ENCODE measurements around the gene SYT15. TPM values are rescaled to one million over a fixed set of nuclear protein-coding genes. Genes with fewer than 3 reads are reported as not detected.
"Not testable (repeated sequence)": the region's sequence is repeated elsewhere in the genome, so short reads cannot be mapped to it uniquely, and the experiment has no call there.

The SYT15 gene
- total RNA-seq, 1 donor from 2014 or later = 5.4 TPM

DNA sequence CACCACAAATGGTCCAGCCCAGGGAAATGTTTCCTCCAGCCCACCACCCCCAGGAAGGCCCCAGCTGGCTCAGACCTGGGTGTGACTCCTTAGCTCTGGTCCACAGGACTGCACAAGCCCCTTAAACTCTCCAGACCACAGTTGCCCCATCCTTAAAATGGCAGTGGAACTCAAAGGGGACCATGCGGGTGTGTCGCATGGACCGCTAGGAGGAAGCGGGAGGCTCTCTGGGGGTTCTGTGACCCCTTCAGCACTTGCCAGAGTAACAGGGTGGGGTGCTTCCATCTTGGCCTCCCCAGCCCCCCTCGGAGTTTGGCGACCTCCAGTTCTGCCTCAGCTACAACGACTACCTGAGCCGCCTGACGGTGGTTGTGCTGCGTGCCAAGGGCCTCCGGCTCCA lies 5.3 kb downstream of the SYT15 start:
- intact Hi-C loops (cut with DNase I); H3K4me3 ChIP-seq; H3K27ac ChIP-seq; H3K27me3 ChIP-seq; H3K9me3 ChIP-seq; H3K4me1 ChIP-seq; H3K36me3 ChIP-seq: not testable (repeated sequence)
- DNase-seq (ENCODE audit: extremely low spot score in 2 of 2) = peak in 1 of 2 donors; percentile 62

DNA sequence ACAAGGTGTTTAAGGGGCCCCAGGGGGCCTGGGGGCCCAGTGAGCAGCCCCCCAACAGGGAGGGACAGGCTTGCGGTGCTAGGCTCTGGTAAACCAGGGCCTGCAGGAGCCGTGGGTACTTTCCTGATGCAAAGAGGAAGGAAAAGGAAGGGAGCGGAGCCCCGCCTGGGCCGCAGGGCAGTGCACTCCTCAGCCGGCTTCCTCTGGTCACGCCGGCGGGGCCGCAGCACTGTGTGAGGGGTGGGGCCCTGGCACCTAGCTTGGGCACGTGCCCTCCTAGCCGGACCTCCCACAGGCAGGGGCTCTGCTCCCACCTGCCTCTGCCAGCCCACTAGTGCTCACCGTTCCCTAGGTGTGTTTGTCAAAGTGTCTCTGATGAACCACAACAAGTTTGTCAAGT lies 6.3 kb downstream of the SYT15 start:
- intact Hi-C loops (cut with DNase I); H3K27me3 ChIP-seq; H3K36me3 ChIP-seq; H3K4me1 ChIP-seq; H3K4me3 ChIP-seq; DNase-seq (ENCODE audit: extremely low spot score in 2 of 2); H3K9me3 ChIP-seq; H3K27ac ChIP-seq: not testable (repeated sequence)

DNA sequence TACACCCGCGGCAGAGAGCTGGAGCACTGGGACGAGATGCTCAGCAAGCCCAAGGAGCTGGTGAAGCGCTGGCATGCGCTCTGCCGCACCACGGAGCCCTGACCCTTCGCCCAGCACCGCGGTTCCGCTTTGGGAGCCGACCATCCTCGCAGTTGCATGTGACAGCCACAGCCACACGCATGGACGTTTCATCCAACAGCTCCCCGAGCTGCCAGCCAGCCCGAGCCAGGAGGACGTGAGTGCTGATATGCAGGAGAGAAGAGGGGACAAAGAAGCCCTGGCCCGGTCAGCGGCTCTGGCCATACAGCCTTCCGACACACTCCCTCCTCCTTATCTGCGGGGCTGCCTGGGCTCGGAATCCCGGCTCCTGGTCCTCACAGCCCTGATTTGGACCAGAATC lies 8.6 kb downstream of the SYT15 start:
- H3K4me1 ChIP-seq; DNase-seq (ENCODE audit: extremely low spot score in 2 of 2); H3K4me3 ChIP-seq; H3K27ac ChIP-seq; H3K36me3 ChIP-seq; H3K9me3 ChIP-seq; intact Hi-C loops (cut with DNase I); H3K27me3 ChIP-seq: not testable (repeated sequence)

DNA sequence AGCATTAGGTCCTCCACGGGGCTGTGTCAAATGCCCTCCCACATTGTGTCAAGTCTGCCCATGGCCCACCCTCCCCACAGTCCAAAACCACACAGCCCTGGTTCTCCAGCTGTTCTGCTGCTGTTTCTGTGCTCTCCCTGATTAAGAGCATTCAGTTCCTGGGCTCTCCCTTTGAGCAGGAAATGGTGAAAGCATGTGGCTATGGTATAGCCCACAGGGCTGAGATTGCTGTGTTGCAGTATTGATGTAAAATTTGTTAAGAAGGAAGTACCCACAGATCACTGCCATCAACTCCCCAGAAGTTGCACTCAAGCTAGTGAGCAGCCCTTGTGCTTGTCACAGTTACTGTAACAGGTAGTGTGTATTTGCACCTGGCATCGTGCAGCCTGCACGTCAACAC lies 9.3 kb downstream of the SYT15 start:
- not testable (repeated sequence) for H3K9me3 ChIP-seq, H3K4me1 ChIP-seq

DNA sequence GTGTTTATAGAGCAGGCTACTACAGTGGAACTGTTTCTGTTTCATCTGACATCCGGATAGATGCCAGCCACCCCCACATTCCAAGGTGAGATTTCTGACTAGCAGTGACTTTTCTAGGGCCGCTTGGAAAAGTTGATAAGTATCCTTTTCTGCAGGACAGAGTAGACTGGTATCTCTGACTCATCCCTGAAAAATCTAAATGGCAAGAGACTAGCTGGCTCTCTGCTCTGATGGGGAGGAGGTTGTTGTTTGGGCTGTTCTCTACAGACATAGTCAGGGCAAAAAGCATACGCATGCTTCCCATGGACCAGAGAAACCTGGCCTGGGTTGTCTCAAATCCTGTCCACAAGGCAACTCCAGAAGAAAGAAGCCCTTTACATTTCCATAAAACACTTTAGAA lies 10.7 kb downstream of the SYT15 start:
- H3K9me3 ChIP-seq; H3K27me3 ChIP-seq; H3K4me1 ChIP-seq; H3K27ac ChIP-seq; H3K4me3 ChIP-seq; H3K36me3 ChIP-seq; DNase-seq (ENCODE audit: extremely low spot score in 2 of 2); intact Hi-C loops (cut with DNase I): not testable (repeated sequence)

More for the DNA sequence above, 9.3 kb downstream of the SYT15 start:
- intact Hi-C loops (cut with DNase I); H3K27ac ChIP-seq; DNase-seq (ENCODE audit: extremely low spot score in 2 of 2); H3K4me3 ChIP-seq; H3K27me3 ChIP-seq; H3K36me3 ChIP-seq: not testable (repeated sequence)

DNA sequence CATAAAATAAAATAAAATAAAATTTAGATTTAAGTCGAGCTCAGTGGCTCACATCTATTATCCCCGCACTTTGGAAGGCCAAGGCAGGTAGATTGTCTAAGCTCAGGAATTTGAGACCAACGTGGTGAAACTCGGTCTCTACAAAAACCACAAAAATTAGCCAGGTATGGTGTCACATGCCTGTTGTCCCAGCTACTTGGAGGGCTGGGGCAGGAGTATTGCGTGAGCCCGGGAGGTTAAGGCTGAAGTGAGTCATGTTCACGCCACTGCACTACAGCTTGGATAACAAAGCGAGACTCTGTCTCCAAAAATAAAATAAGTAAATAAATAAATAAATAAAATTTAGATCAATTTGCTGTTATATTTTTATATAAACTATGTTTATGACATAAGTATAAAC lies 12.1 kb downstream of the SYT15 start:
- H3K4me1 ChIP-seq; H3K36me3 ChIP-seq; H3K4me3 ChIP-seq; H3K27me3 ChIP-seq; intact Hi-C loops (cut with DNase I); H3K9me3 ChIP-seq; DNase-seq (ENCODE audit: extremely low spot score in 2 of 2); H3K27ac ChIP-seq: not testable (repeated sequence)

DNA sequence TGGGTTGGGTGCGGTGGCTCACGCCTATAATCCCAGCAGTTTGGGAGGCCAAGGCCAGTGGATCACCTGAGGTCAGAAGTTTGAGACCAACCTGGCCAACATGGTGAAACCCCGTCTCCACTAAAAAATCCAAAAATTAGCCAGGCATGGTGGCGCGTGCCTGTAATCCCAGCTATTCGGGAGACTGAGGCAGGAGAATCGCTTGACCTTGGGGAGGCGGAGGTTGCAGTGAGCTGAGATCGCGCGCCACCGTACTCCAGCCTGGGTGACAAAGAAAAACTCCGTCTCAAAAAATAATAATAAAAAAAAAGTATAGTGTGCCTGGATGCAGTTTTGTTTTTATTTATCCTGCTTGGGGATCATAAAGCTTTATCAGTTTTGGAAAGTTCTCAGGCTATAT lies 14.4 kb downstream of the SYT15 start:
- H3K9me3 ChIP-seq; H3K27me3 ChIP-seq; H3K27ac ChIP-seq; intact Hi-C loops (cut with DNase I); DNase-seq (ENCODE audit: extremely low spot score in 2 of 2); H3K36me3 ChIP-seq; H3K4me3 ChIP-seq; H3K4me1 ChIP-seq: not testable (repeated sequence)

DNA sequence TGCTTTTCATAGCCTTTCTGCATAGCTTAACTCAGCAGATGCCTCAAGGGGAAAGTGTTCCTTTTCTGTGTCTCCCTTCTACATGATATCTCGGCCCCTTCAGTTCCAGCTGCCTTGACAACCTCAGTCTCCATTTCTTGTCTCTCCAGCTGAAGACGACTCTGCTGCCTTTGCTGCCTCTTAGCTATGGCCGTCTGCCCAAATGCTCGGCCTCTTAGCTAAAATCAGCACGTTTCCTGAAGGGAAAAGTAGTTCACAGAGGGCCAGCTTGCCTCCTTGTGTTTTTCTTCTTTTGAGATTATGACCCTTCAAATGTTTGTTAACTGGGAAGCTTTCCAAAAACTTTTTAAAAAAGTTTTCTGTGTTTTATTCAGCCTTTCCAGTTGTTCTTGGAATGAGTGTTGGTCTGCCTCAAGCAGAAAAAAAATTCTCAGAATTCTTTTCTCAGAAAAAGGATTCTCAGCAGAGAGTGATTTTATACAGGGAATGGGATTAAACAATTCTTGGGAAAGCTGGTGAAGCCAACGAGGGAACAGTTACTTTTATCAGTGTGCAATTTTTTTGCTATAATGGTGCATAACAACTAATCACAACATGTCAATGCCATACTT lies 15.6 kb downstream of the SYT15 start:
- H3K36me3 ChIP-seq; H3K4me1 ChIP-seq; H3K27me3 ChIP-seq; H3K9me3 ChIP-seq; DNase-seq (ENCODE audit: extremely low spot score in 2 of 2); H3K27ac ChIP-seq; H3K4me3 ChIP-seq; intact Hi-C loops (cut with DNase I): not testable (repeated sequence)

DNA sequence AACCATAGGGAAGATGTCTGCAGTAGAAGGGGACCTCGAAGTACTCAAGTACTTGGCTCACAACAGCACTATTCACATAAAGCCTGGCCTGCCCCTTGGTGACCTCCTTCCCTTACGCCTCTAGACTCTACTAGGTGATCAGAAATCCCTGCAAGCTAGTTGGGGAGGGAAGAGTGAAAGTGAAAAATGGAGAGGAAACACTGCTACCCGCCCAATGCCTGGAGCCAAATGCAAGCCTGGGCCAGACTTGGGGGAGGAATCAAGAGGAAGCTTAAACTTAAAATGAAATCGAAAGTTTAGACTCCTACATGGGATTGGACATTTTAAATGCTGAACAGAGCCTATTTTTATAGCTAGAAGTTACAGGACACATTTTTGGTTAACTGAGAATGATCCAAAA lies 17.6 kb downstream of the SYT15 start:
- H3K9me3 ChIP-seq; H3K4me1 ChIP-seq; DNase-seq (ENCODE audit: extremely low spot score in 2 of 2); H3K4me3 ChIP-seq; intact Hi-C loops (cut with DNase I); H3K36me3 ChIP-seq; H3K27me3 ChIP-seq; H3K27ac ChIP-seq: not testable (repeated sequence)

DNA sequence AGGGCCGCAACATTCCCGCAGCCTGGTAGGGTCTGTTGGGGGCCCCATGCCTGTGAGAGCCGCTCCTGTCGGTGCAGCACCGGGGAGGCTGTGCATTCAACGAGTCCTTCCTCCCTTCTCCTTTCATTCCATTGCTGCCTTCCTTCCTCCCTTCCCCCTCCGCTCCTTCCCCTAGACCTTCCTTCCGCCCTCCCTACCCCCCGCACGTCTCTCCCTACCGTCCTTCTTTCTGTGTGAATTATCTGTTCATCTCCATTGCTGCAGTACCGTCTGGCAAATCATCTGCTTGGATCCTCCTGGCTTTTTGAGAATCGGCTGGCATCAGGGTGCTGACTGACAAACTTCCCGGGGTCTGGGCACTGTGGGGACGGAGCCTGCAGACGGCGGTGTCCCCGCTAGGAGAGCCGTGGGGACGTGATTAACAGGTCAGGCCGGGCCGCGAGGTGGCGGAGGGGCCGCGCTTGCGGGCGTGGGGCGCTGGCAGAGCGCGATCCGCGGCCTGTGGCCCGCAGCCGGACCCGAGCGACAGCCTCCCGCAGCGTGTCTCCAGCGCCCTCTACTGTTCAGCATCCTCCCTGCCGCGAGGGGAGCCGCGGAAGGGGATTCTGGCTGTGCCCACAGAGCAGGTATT lies 18.8 kb downstream of the SYT15 start:
- H3K4me3 ChIP-seq = peak overlapping the region; percentile 41 to 42
- H3K36me3 ChIP-seq; H3K4me1 ChIP-seq; H3K27me3 ChIP-seq; DNase-seq (ENCODE audit: extremely low spot score in 2 of 2); intact Hi-C loops (cut with DNase I); H3K9me3 ChIP-seq; H3K27ac ChIP-seq: not testable (repeated sequence)

DNA sequence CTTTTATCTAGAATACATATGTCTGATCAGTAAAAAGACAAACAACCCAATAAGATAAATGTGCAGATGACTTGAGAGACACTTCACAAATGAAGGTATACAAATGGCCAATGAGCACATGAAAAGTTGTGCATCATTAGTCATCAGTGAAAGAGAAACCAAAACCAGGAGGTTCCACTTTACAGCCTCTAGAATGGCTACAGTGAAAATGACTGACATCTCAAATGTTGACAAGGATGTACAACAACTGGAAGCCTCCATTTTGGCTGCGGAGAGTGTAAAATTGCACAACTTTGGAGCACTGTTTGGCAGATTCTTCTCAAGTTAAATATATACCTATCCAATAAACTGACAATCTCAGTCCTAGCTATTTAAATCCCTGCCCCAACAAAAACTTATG lies 21.6 kb downstream of the SYT15 start:
- intact Hi-C loops (cut with DNase I); H3K9me3 ChIP-seq; H3K4me3 ChIP-seq: not testable (repeated sequence)

DNA sequence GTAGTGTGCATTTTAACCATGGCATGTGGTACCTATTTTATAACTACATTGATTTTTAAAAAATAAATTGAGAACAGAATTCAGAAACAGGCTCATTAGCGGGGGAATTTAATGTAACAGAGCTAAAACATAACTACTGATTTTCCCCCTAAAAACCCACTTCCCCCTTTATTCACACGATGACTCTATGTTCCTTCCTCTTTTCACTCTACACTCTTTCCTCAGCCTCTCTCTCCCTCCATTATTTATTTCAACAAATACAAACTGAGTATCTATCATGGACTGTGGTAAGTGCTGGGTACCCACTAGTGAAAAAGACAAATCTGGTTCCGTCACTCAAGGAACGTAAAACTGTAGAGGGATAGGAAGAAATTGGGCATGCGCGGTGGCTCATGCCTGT lies 36.6 kb downstream of the SYT15 start:
- H3K36me3 ChIP-seq; H3K4me3 ChIP-seq; H3K27me3 ChIP-seq; DNase-seq (ENCODE audit: extremely low spot score in 2 of 2); intact Hi-C loops (cut with DNase I); H3K27ac ChIP-seq; H3K4me1 ChIP-seq; H3K9me3 ChIP-seq: not testable (repeated sequence)

More for the DNA sequence above, 21.6 kb downstream of the SYT15 start:
- H3K4me1 ChIP-seq; H3K36me3 ChIP-seq; H3K27ac ChIP-seq; H3K27me3 ChIP-seq; DNase-seq (ENCODE audit: extremely low spot score in 2 of 2): not testable (repeated sequence)

DNA sequence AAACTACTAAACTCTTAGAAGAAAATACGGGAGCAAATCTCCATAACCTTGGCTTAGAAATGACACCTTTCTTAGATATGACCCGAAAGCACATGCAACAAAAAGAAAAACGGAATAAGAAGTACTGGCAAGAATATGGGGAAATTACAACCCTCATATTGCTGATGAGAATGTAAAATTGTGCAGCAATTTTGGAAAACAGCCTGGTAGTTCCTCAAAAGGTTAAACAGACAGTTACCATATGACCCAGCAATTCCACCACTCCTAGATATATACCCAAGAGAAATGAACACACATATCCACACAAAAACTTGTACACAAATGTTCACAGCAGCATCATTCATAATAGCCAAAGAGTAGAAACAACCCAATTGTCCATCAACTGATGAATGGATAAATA lies 37.3 kb downstream of the SYT15 start:
- intact Hi-C loops (cut with DNase I); DNase-seq (ENCODE audit: extremely low spot score in 2 of 2); H3K27ac ChIP-seq; H3K4me3 ChIP-seq; H3K9me3 ChIP-seq; H3K4me1 ChIP-seq; H3K36me3 ChIP-seq; H3K27me3 ChIP-seq: not testable (repeated sequence)

DNA sequence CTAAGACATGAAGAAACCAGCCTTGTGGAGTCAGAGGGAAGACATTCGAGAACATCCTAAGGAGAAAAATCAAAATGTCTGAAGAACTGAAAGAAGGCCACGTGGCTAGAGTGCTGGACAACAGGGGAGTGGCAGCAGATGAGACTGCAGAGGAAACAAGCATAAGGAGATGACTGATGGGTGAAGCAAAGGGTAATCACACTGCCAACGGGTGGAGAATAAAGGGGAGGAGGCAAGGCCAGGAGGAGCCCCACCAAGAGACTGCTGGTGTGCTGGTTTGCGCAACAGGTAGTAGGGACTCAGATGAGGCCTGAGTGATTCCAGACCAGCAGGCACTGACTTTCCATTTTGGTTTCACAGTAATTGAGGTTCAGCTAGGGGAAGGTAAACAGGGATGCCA lies 38.2 kb downstream of the SYT15 start:
- H3K27ac ChIP-seq; intact Hi-C loops (cut with DNase I); H3K27me3 ChIP-seq; H3K9me3 ChIP-seq; DNase-seq (ENCODE audit: extremely low spot score in 2 of 2); H3K36me3 ChIP-seq; H3K4me1 ChIP-seq; H3K4me3 ChIP-seq: not testable (repeated sequence)

Measured in vagina (tissue), 2 donors.